Measurements from ENCODE around the gene TMCO2. TPM values are rescaled to one million over a fixed set of nuclear protein-coding genes. Genes with fewer than 3 reads are reported as not detected.

The TMCO2 gene
- total RNA-seq, 1 donor from 2014 or later: not detected

DNA sequence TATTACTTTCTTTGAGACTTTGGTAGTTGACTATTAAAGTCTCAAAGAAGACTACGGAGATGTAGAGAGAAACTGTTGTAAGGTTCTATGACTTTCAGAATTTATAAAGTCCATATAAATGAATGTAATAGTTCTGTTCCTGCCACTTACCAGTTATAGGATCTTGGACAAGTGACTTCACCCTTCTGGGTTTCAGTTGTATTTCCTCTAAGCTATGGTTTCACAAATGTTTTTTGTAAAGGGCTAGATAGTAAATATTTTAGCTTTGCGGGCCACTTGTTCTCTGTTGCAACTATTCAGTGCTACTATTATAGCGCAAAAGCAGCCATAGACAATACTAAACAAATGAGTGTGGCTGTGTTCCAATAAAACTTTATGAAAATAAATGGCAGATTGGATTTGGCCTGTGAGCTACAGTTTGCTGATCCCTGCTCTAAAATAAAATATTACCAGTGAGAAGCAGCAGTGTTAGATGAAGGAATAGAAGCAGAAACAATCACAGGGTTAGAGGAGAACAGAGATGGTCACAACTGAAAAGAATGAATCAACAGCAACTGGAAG lies 25.0 kb downstream of the TMCO2 start:
- H3K4me1 ChIP-seq: peaks cover 35% of the 10 kb centered on the region
- no peaks in the 10 kb centered on the region for H3K27me3 ChIP-seq (ENCODE audit: low read depth)
- peaks cover 87% of the 10 kb centered on the region for H3K36me3 ChIP-seq
- H3K9me3 ChIP-seq (replicated peaks): no peaks in the 10 kb centered on the region
- H3K27ac ChIP-seq (replicated peaks): peak overlapping the region; percentile 13
- no peak for DNase-seq
- intact Hi-C loops (cut with micrococcal nuclease): no loop called here
- H3K4me3 ChIP-seq: no peak overlapping the region
- TF ChIP-seq, protein P1, sequence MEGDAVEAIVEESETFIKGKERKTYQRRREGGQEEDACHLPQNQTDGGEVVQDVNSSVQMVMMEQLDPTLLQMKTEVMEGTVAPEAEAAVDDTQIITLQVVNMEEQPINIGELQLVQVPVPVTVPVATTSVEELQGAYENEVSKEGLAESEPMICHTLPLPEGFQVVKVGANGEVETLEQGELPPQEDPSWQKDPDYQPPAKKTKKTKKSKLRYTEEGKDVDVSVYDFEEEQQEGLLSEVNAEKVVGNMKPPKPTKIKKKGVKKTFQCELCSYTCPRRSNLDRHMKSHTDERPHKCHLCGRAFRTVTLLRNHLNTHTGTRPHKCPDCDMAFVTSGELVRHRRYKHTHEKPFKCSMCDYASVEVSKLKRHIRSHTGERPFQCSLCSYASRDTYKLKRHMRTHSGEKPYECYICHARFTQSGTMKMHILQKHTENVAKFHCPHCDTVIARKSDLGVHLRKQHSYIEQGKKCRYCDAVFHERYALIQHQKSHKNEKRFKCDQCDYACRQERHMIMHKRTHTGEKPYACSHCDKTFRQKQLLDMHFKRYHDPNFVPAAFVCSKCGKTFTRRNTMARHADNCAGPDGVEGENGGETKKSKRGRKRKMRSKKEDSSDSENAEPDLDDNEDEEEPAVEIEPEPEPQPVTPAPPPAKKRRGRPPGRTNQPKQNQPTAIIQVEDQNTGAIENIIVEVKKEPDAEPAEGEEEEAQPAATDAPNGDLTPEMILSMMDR (IDR thresholded peaks at IDR 0.05; ENCODE audit: borderline replicate concordance): no peak

DNA sequence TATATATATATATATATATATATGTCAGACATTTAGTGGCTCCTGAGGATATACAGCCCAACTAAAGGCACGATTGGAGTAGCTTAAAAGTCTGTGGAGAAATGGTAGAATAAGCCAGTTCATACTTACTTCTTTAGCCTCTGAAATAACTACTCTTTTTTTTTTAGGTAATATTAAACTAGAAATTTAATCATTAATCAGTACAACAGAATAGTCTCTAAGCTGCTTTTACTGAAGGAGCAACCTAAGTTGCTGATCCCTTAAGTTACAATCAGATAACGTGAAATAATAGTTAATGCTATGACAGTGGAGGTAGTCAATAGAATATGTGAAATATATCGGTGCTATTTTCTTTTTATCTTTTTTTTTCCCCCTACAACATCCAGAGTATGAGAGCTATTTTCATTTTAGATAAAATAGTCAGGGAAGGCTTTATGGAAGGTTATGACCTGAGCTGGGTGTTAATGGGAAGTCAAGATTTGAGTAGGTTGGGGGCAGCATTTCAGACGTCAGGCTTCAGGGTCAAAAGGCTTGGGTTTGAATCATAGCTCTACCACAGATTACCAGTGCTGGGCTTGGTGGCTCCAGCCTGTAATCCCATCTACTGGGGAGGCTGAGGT lies 25.9 kb downstream of the TMCO2 start:
- intact Hi-C loops (cut with micrococcal nuclease): no loop called here
- Histone ChIP-seq H3K36me3 (peaks cover 80% of the 10 kb centered on the region), H3K4me1 (peaks cover 29% of the 10 kb centered on the region), H3K9me3 (replicated peaks) (no peaks in the 10 kb centered on the region), H3K27ac (replicated peaks) (peak overlapping the region; percentile 30), H3K27me3 (ENCODE audit: low read depth) (no peaks in the 10 kb centered on the region), H3K4me3 (no peak overlapping the region)
- DNase-seq: no peak
- TF ChIP-seq, protein P1 (IDR thresholded peaks at IDR 0.05; ENCODE audit: borderline replicate concordance): no peak

DNA sequence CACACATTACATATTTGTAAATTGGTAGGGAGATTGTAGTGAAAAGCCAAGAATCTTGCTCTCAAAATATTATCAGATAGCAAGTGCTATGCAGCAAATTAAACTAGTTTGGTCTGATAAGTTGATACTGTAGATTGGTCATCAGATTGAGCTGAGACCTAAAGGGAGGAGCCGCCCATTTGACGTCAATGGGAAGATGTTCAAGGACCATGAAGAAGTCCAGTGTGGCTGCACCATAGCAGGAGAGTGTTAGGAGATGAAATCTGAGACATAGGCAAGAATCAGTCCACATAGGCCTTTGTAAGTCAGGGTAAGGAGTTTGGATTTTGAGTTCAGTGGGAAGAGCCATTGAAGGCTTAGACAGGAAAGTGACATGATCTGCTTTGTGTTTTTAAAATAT lies 26.6 kb downstream of the TMCO2 start:
- no peaks in the 10 kb centered on the region for H3K9me3 ChIP-seq (replicated peaks)
- peaks cover 80% of the 10 kb centered on the region for H3K36me3 ChIP-seq
- TF ChIP-seq, protein P1 (IDR thresholded peaks at IDR 0.05; ENCODE audit: borderline replicate concordance): no peak
- no peaks in the 10 kb centered on the region for H3K27me3 ChIP-seq (ENCODE audit: low read depth)
- H3K27ac ChIP-seq (replicated peaks): peak overlapping the region; percentile 30
- H3K4me1 ChIP-seq: peaks cover 24% of the 10 kb centered on the region
- DNase-seq: no peak
- intact Hi-C loops (cut with micrococcal nuclease): no loop called here
- H3K4me3 ChIP-seq: no peak overlapping the region

DNA sequence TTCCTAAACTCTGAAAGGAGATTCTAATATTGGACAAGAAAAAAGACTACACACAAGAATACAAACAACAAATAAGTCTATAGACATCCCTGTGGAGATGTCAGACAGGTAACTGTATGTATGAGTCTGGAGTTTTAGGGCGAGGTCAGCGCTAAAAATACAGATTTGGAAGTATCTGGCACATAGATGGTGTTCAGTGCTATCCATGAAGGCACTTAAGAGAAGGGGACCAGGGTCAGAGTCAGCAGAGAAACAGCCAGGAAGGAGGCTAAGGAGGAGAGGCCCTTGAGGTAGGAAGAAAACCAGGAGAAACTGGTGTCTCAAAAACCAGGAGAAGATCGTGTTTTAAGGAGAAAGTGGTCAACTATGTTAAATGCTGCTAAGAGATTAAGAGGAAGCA lies 28.4 kb downstream of the TMCO2 start:
- no peaks in the 10 kb centered on the region for H3K27me3 ChIP-seq (ENCODE audit: low read depth)
- peak overlapping the region; percentile 12 for H3K27ac ChIP-seq (replicated peaks)
- no peak for DNase-seq
- TF ChIP-seq, protein P1 (IDR thresholded peaks at IDR 0.05; ENCODE audit: borderline replicate concordance): no peak
- peaks cover 19% of the 10 kb centered on the region for H3K4me1 ChIP-seq
- peaks cover 80% of the 10 kb centered on the region for H3K36me3 ChIP-seq
- no peak overlapping the region for H3K4me3 ChIP-seq
- intact Hi-C loops (cut with micrococcal nuclease): no loop called here
- H3K9me3 ChIP-seq (replicated peaks): no peaks in the 10 kb centered on the region

DNA sequence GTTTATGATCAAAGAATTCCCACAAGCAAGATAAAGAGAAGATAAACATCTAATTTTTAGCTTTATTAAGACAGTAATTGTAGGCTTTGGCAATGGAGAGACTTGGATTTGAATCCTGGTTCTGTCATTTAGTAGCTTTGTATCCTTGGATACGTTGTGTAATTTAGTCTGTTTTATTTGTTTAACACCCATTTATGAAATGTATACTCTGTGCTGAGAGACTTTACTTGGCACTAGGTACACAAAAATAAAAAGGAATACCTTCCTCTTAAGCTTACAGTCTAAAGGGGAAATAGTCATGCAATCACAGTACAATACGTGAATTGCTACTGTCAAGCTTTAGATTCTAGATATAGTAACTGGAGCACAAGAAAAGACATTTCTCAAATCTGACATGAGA lies 34.1 kb downstream of the TMCO2 start:
- DNase-seq: no peak
- Histone ChIP-seq H3K4me1 (peaks cover under 1% of the 10 kb centered on the region), H3K27ac (replicated peaks) (no peak overlapping the region), H3K4me3 (no peak overlapping the region), H3K27me3 (ENCODE audit: low read depth) (no peaks in the 10 kb centered on the region), H3K9me3 (replicated peaks) (no peaks in the 10 kb centered on the region), H3K36me3 (peaks cover 83% of the 10 kb centered on the region)
- intact Hi-C loops (cut with micrococcal nuclease): no loop called here
- TF ChIP-seq, protein P1 (IDR thresholded peaks at IDR 0.05; ENCODE audit: borderline replicate concordance): no peak

Data from left ventricle myocardium inferior (tissue), 1 donor.